RPMI8226 (cell line): ENCODE measurements around the gene DNAJC18.

Experiments used
- DNase-seq: peaks from one replicate; pipeline ENCODE4 v3.0.0-alpha.2; 2015

DNAJC18 gene

DNA sequence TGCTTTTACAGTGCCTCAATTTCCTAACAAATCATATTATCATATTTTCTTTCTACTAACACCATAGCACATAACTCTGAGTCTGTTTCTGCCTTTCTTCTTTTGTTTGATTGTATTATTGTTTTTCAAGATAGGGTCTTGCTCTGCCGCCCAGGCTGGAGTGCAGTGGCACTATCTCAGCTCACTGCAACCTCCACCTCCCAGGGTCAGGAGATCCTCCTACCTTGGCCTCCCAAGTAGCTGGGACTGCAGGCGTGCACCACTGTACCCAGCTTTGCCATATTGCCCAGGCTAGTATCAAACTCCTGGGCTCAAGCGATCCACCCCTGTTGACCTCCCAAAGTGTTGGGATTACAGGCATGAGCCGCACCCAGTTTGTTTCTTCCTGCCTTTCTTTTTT is 78.9 kb downstream of the DNAJC18 start:
- no peak for DNase-seq
